HL-60/S4 treated with retinoic acid at 250 ng/mL for 4 days and 3 days (cell line): Measurements from ENCODE around the gene CSAD.

Experiments used
- in situ Hi-C: fragments of 300-500 bp; cut with MboI; formaldehyde crosslinking; loops from 2 replicates; pipeline ENCODE4 v1.7.0; 2022; ENCODE audit warnings: low sequenced_read_pairs

Gene CSAD

DNA sequence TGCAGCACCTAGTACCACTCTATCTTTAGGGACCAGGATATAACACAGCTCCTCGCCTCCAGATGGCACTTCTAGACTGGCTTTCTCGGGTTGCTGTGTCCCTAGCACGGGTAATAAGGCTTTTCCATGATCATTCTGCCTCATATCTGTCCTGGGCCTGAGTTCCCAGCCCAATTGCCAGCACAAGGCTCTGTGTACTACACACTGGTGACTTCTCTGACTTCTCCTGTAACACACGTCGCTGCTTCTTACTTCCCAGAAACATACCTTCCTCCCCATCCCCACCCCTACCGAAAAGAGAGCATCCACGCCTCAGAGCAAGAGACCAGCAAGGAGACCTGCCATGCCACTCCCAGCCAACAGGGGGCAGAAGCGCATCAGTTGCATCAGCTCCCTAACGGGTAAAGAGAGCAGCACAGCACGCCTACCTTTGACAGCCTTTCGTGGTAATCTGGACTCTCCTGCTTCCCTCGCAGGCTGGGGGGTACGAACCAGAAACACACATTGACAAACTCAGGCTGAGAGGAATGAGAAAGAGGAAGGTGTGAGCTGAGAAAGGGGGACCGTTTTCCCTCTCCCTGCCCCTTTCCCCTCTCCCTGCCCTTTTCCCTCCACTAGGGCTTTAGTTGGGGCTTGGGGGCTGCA lies 21.4 kb downstream of the CSAD start:
- in situ Hi-C loops = no loop called here

DNA sequence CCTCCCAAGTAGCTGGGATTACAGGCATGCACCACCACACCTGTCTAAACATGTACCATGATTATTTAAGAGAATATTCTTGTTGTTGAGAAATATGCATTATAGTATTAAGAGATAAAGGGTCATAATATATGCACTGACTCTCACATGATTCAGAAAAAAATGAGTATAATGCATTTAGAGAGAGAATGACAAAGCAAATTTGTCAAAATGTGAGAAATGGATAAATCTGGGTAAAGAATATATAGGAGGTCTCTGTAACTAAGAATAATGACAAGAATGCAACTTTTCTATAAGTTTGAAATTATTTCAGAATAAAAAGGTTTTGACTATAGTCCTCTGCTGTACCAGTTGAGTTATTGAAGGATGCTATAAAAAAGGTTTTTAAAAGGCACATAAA lies 28.3 kb downstream of the CSAD start:
- in situ Hi-C loops = no loop called here

DNA sequence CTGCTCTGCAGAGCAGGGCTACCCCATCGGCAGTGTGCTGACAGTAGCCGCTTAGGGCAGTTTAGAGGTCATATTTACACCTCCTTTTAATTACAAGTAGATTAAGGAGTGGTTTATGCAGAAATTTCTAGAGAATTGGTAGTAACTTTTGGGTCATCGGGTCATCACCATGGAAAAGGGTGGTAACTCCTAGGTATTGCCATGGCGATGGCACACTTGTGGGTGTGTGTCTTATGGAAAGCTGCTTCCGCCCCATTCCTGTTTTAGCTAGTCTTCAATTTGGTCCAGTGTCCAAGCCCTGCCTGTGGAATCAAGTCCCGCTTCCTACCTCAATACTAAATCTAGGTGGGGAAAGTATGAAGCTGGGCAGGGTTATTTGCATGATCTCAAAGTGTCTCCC lies 29.7 kb downstream of the CSAD start:
- in situ Hi-C loops = no loop called here

DNA sequence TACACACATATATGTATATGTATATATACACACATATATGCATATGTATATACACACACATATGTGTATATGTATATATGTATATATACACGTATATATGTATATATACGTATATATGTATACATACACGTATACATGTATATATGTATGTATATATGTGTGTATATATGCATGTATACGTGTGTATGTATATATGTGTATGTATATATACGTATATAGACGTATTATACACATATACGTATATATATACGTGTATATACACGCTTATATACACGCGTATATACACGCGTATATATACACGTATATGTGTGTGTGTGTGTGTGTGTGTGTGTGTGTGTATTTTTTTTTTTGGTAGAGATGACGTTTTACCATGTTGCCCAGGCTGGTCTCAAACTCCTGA lies 33.1 kb downstream of the CSAD start:
- in situ Hi-C loops = no loop called here

DNA sequence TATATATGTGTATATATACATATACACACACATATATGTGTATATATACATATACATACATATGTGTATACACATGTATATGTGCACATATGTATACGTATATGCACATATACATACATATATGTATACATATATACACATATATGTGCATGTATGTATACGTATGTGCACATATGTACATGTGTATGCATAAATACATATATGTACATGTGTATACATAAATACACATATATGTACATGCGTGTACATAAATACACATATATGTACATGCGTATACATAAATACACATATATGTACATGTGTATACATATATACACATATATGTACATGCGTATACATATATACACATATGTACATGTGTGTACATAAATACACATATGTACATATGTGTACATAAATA lies 33.5 kb downstream of the CSAD start:
- in situ Hi-C loops = no loop called here

DNA sequence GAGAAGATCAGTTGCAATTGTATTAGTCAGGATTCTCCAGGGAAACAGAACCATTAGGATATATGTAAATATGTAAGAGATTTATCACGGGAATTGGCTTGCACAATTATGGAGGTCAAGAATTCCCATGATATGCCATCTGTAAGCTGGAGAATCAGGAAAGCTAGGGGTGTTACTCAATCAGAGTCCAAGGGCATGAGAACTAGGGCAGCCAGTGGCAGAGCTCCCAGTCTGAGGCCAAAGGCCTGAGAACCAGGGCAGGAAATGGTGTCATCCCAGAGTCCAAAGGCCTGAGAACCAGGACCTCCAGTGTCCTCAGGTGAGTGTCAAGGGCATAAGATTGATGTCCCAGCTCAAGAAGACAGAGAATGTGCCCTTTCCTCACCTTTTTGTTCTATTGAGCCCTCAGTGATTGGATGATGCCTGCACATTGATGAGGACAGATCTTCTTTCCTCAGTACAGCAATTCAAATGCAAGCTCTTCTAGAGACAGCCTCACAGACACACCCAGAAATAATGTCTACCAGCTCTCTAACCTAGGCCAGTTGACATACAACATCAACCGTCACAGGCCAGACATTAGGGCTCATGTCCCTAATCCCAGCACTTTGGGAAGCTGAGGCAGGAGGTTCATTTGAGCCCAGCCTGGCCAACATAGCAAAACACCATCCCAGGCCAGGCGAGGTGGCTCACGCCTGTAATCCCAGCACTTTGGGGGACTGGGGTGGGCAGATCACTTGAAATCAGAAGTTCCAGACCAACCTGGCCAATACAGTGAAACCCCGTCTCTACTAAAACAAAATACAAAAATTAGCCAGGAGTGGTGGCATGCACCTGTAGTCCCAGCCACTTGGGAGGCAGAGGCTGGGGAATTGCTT lies 35.1 kb downstream of the CSAD start:
- in situ Hi-C loops = no loop called here

DNA sequence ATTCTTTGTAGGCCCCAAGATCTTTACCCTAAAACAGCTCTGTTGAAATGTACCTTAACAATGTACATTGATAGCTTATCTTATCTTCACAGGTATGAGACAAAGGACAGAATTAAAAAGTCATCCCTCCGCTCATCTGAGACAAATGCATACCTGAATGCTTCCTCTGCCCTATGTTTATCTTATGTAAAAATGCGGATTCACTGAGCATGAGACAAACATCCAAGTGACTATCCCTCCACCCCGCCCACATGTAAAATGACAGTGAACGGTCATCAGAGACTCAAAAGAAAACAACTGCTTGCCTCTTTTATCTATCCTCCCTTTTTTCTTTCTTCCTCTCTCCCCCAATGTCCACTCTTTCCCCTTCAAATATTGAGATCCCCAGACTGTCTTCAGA lies 37.4 kb downstream of the CSAD start:
- in situ Hi-C loops = no loop called here

DNA sequence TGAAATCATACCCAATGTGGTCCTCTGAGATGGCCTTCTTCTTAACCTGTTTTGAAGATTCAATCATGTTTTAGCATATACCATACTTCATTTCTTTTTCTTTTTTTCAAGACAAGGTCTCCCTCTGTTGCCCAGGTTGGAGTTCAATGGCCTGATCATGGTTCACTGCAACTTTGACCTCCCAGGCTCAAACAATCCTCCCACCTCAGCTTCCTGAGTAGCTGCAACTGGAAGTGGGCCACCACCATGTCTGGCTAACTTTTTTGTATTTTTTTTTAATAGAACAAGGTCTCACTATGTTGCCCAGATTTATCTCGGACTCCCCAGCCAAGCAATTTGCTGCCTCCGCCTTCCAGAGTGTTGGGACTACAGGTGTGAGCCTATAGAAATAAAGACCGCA lies 47.0 kb downstream of the CSAD start:
- in situ Hi-C loops = no loop called here

DNA sequence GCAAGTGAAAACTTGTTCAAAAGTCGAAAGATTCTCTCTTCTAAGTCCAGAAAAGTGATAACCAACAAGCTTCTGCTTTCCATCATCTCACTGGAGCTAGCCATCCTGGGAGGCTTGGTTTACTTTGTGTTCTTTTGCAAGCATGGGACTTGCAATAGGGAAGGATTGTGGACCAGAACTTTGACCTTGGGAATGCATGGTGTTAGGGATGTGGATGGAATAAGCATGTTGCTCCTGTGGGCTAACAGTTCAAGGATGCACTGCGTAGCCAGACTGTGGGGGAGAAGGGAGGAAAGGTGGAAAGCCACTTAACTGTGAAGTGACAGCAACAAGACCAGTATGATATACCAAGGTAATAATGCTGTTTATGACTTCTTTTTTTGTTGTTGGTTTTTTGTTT lies 48.9 kb downstream of the CSAD start:
- in situ Hi-C loops = no loop called here

DNA sequence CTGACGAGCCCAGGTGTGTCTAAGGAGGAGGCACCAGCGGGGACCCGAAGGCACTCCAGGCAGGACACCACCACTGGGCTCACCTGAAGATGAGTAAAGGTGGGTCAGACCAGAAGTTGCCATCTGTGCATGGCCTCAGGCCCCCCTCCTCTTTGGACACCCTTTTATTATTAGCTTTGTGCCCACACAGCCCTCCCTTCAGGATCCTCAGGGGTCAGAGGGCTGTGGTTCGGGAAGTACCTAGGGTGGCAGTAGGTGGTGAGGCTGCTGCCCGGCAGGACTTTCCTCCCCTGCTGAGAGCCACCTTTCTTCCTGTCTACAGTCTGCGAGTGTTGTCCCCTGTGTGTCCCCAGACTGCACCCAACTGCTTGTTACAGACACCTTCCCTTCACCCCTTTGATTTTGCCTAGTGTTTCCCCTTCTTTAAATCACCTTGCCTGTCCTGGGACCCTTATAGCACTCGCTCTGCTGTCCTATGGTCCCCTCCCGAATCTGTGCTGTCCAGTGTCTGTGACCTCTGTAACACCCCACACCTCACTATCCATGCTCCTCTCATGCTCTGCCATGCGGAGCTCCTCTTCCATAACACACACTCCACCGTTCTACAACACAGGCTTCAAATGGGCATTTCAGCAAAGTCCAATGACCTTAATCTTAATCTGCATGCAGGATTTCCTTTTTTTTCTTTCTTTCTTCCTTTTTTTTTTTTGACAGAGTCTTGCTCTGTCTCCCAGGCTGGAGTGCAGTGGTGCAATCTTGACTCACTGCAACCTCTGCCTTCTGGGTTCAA lies 51.8 kb downstream of the CSAD start:
- in situ Hi-C loops = no loop called here

DNA sequence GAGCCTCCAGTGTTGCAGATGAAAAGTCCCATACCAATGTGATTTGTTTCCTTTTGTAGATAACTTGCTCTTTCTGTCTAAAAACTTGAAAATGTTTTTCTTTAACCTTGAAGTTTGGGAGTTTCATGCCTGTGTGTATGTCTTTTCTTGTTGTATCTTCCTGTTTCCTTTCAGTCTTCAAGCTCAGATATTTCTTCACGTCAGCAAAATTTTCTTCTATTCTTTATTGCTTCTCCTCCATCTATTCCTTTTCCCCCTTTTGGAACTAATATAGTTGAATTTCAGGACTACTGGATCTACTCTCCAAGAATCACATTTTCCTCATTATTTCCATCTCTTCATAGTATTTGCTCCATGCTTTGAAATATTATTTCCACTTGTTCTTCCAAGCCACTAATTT lies 53.6 kb downstream of the CSAD start:
- in situ Hi-C loops = no loop called here

DNA sequence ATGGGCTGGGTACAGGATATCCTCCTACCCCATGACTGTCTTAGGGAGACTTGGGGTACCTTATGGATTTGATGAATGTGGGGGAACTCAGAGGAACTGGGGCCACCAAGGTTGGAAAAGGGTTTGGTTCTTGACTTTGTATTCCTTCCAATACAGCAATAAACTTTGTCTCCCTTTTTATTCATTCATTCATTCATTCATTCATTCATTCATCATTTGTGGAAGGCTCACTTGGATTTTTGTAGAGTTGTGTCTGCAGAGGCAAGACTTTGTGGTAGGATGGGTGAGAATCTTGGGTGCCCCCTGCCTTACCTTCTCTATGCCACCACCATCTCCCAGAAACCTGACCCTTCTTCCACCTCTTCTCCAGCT lies 56.4 kb downstream of the CSAD start:
- in situ Hi-C loops = no loop called here

DNA sequence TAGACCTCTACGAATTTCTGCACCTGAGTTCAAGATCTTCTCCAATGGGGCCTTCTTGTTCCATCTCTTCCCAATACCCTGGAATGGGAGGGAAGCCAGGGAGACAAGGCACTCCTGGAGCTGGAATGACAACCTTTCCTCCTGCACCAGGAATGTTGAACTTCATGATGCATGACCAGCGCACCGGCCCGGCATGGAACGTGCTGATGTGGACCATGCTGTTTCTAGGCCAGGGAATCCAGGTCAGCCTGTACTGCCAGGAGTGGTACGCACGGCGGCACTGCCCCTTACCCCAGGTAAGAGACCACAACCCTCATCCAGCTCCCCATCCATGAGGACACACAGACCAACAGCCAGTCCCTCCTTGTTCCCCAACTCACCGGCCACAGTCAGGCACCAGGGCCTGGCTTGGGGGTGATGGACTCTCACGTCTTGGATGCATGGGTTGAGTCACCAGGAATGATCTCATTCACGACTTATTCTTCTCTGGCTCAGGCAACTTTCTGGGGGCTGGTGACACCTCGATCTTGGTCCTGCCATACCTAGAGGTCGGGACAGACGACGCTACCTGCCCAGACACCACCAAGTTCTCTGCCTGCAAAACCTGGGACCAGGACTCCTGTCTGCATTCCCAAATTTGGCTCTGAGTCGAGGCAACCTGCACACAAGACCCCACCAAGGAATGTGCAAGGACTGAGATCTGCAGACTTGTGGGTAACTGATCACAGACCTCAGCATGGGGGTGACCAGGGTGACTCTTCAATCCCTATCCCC lies 57.0 kb downstream of the CSAD start:
- in situ Hi-C loops = no loop called here

DNA sequence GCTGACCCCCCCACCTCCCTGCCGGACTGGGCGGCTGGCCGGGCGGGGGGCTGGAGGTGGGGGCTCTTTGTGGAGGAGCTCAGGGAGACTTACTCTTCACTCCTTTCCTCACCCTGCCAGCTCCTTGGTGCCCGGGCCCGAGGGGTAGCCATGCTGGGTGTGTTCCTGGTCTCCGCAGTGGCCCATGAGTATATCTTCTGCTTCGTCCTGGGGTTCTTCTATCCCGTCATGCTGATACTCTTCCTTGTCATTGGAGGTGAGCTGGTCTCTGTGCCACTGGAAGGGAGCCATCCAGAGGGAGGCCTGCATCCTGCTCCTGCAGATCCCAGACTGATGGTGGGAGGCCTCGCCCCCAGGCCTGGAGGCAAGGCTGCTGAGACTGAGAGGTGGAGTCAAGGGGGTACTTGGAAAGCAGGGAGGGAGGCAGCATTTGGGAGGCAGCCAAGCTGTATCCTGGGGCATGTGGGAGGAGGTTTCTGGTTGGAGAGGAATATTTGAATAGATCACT lies 57.7 kb downstream of the CSAD start:
- in situ Hi-C loops = no loop called here

DNA sequence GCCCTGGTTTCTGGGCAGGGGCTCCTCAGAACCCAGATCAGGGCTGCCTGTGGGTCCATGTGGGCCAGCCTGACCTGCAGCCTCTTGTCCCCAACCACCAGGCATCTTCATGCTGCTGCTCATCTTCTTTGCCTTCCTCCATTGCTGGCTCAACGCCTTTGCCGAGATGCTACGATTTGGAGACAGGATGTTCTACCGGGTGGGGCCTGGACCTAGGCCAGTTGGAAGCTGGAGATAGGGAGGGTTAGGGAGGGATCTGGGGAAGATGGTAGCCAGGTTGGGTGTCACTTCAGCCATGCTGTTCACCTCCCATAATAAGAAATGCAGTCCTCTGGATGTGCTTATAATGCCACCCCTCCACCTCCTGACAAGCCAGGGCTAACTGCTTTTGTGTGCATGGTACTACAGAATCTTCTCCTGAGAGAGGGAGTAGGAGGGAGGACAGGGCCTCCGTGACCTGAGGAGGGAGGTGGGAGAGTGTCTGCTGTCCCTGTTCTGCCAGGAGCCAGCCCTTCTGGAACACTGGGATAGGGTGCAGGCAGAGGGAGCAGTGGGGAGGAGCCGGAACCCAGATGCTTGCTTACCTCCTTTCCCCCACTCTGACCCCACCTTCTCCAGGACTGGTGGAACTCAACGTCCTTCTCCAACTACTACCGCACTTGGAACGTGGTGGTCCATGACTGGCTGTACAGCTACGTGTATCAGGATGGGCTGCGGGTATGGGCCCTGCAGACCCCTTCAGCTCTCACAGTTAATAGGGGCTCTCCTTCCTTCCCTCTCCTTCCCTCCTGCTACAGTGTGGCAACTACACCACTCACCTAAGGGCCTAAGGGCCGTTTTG lies 59.8 kb downstream of the CSAD start:
- in situ Hi-C loops = no loop called here

DNA sequence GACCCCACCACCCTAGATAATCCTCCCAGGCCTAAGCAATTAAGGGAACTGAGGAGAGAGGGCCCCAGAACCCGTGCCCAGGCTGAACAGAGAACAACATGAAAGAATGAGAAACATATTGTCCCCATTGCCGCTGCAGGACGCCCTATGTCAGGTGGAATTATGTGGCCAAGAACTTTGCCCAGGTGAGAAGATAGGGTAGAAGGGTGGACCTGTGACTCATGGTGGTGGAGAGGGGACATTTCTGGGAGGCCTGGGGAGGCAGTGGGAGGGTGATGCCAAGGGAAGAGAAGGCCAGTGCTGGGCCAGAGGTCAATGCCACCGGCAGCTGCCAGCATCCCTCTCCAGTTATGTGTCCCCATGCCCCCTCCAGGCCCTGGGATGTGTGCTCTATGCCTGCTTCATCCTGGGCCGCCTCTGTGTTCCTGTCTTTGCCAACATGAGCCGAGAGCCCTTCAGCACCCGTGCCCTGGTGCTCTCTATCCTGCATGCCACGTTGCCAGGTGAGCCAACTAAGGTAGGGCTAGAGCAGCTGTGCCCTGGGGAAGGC lies 61.9 kb downstream of the CSAD start:
- in situ Hi-C loops = no loop called here

DNA sequence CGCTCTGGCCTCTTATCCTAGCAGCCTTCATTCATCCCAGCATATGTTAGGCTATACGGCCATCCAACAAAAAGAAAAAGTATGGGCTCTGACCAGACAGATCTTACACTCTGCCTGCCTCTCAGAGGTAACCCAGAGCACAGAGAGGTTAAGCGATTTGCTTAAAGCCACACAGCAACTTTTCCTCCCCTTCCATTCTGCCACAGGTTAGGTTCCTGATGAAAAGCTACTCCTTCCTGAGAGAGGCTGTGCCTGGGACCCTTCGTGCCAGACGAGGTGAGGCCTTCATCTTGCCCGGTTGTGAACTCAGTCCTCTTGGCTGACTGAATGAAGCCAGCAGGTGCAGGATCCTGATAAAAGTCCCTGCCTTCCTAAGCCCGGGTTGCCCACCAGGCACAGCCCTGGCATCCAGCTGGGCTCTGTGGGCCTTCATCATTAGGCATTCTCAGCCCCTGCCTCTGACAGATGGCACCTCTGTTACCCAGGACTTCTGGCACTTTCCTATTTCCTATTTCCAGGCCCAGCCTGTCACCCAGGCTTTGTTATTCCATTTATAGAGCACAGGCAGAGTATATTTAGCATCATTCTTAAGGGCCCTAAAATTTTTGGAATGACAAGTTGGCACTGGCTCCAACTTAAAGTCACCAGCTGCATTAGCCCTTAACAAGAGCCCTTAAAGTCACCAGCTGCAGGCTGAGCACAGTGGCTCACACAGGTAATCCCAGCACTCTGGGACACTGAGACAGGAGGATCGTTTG lies 64.7 kb downstream of the CSAD start:
- in situ Hi-C loops = no loop called here

DNA sequence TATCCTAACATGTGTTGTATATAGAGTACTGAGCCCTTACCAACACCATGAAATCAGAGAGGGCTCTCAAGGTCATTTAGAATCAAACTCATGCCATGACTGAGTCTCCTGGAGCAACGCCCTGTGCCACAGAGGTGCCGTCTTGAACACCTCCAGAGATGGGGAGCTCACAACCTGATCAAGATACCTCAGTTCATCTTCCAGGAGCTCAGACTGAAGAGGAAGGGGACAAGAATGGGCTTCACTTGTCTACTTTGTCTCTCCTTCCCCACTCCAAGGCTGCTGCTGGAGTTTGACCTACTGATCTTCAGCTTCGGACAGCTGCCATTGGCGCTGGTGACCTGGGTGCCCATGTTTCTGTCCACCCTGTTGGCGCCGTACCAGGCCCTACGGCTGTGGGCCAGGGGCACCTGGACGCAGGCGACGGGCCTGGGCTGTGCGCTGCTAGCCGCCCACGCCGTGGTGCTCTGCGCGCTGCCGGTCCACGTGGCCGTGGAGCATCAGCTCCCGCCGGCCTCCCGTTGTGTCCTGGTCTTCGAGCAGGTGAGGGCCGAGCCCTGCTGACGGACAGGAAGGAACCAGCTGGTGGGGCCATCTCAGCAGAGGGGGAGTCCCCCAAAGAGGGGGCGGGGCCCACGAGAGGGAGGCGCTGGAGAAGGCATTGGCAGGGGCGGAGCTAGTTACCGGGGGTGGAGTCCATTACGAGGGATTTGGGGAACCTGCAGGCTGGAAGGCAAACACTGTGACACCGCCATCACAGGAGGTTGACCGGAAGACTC lies 65.4 kb downstream of the CSAD start:
- in situ Hi-C loops = no loop called here
